ENCODE data around the gene NEDD4L.
"Not testable (repeated sequence)": the region's sequence is repeated elsewhere in the genome, so short reads cannot be mapped to it uniquely, and the experiment has no call there.

The NEDD4L gene

DNA sequence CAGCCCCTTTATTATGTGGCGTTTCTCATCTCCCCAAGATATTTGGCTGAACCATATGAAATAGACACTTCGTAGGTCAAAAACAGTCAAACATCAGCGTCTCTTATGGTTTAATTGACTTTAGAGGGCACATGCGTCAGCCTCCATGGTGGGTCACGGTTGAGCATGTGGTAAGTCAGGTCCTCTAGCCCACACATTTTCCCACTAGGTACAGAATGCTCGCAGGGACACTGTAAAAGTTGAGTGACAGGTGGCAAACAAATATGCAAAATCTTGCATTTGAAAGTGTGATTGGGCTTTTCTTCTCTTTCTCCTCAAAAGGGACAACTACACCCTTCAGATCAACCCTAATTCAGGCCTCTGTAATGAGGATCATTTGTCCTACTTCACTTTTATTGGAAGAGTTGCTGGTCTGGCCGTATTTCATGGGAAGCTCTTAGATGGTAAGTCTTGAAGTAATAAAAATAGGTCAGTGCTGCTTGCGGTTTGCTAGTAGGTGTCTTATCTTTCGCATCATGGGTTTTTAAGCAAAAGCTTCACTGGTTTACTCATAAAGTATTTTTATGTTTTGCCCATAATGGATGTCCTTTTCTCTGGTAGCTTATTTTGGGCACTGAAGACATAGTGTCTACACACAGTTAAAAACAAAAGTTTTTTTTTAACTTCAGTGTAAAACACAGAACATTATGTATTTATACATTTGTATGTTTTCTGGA is 323.6 kb downstream of the NEDD4L start:
- H3K4me3 ChIP-seq (ENCODE audit: low read length) = no peak overlapping the region

DNA sequence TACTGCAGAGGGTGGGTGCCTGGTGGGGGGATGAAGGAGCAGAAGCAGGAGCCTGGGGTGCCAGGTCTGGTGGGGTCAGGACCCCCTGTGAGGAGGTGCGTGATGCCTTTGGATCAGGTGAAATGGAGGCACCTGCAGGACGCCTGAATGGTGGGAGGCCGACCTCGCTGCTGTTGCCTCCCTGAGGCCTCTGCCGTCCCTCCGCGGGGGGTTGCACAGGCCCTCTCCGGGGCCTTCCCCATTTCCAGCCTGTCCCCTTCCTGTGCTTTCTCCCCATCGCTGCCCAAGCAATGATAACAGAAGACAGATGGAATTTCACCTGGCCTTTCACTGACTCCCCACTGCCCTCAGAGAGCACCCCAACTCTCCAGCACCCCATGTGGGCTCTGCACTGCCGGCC is 325.6 kb downstream of the NEDD4L start:
- TF ChIP-seq ZNF274 (IDR thresholded peaks at IDR 0.05; ENCODE audit: low read depth, low read length) = no peak
- no peak overlapping the region for H3K4me3 ChIP-seq (ENCODE audit: low read length)

More for the DNA sequence above, 323.6 kb downstream of the NEDD4L start:
- no peak for TF ChIP-seq ZNF274 (IDR thresholded peaks at IDR 0.05; ENCODE audit: low read depth, low read length)

DNA sequence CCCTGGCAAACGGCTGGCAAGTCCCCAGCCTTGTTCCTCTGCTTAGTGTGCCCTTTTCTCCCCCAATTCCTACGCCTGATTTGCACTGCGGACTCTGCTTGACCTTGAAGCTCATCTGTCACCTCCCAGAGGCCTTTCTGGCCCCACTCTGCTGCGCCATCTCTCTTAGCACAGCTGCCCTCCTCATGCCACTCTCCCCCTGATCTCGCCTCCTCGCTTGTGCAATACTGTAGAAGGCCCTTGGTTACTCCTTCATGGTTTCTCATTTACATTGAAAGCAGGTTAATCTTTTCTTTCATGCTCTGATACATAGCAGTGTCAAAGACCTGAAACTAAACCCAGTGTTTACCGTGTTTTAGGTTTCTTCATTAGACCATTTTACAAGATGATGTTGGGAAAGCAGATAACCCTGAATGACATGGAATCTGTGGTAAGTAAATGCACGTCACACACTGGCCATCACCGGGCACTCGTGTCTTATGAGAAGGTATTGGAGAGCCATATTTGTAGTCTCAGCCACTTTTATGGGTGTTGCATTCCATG is 326.1 kb downstream of the NEDD4L start:
- H3K4me3 ChIP-seq (ENCODE audit: low read length) = no peak overlapping the region
- no peak for TF ChIP-seq ZNF274 (IDR thresholded peaks at IDR 0.05; ENCODE audit: low read depth, low read length)

DNA sequence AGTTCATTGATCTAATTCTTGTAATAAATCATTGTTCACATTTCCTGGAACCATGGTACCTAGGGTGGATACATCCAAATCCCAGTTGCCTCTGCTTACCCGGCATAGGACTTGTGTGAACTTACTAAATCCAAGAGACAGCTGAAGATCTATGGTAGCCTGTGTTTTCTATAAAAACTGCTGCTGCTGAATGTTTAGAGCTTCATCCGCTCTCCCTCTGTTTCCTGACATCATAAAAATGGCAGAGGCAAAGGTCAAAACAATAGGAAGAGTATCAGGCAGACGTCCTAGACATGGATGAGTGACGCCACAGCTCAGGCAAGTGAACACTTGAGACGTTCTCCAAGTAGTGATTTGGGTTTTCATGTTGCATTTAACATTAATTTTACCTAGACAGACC is 326.6 kb downstream of the NEDD4L start:
- H3K4me3 ChIP-seq (ENCODE audit: low read length) = no peak overlapping the region
- no peak for TF ChIP-seq ZNF274 (IDR thresholded peaks at IDR 0.05; ENCODE audit: low read depth, low read length)

DNA sequence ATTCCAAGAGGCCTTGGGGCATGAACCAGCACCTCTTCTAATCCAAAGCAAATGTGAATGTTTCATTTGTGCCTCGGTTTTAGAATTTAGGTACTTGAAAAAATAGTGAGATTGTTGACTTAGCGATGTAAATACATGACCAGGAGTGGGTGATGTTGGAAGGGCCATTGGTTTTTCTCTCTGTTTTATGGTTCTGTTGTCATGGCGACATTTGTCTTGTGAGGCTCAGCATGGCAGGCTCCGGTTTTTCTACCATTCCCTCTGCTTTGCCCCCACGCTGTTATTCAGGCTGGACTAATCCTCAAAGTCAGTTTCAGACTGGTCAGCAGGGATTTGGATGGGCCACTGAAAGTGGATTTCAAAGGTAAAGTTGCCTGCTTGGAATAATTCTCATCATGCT is 329.5 kb downstream of the NEDD4L start:
- no peak overlapping the region for H3K4me3 ChIP-seq (ENCODE audit: low read length)
- TF ChIP-seq ZNF274 (IDR thresholded peaks at IDR 0.05; ENCODE audit: low read depth, low read length) = no peak

DNA sequence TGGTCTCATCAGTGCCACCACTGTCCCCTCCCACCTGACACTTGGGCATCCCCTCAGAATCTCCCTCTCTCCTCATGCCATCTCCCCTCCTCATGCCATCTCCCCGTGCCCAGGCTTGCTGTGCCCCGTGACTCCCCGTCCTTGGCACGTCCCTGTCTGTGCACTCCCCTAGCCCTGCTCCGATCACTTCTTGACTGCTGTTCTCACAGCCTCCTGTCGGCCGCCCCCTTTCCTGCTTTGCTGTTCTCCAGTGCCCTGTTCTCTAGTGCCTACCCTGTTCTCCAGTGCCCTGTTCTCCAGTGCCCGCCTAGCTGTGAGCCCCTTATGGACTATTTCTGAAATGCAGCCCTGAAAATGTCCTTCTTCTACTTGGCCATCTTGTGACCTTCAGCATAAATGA is 331.0 kb downstream of the NEDD4L start:
- TF ChIP-seq ZNF274 (IDR thresholded peaks at IDR 0.05; ENCODE audit: low read depth, low read length) = no peak
- H3K4me3 ChIP-seq (ENCODE audit: low read length) = no peak overlapping the region

DNA sequence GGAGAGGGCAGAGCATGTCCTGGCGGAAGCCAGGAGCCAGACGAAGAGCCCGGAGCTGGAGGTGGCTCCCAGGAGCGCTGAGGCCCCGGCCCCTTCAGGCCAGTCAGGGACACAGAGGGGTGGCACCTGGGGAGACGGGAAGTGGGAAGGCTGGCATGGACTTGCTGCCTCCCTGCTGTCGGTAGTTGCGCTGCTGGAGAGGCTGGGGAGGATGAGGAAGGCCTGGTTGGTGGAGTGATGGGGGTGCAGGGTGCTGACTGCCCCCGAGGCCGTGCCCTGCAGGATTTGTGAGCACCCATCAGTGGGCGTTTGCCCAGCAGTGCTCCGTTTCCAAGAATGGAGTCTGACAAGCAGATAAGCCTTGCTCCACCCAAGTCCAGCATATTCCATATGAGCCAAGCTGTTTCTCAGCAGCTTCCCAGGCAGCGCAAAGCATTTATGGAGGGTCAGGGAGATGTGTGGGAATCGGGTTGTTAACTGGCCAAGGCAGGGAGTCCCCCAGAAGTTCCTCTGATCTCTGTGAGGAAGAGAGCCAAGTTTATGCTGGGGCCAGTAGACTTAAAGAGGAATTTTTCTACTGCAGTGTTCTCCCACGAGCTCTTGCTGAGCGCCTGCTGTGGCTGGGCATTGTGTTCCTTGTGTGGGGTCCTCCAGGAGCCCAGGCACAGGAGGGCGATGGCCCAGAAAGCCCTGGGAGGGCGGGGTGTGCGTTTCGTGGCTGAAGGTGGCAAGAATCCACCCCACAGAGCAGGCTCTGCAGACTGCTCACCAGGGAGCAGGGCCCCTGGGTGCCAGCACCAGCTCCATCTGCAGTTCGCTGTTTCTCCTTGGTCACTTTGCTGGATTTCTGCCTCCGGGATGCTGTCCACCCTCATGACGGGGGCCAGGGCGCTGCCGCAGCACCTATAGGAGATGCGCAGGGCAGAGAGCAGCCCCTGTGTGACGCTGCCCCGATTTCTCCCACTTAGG is 334.7 kb downstream of the NEDD4L start:
- TF ChIP-seq ZNF274 (IDR thresholded peaks at IDR 0.05; ENCODE audit: low read depth, low read length) = no peak
- H3K4me3 ChIP-seq (ENCODE audit: low read length) = no peak overlapping the region

DNA sequence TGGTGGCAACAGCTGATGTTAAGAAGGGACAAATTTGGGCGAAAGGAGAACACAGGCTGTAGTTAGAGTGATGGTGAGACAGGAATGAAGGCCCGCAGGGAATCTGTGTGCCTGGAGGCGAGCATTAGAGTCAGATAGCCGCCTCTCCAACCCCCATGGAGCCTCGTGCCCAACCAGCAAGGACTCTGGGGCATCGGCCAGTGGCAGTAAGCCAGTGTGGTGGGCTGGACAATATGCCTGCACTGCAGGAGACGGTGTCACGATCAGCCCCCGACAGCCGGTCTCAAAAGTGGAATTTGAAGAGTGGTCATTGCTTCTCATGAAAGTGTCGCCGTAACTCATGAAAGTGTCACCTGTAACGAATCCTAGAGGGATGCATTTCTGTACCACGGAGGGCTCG is 335.4 kb downstream of the NEDD4L start:
- no peak for TF ChIP-seq ZNF274 (IDR thresholded peaks at IDR 0.05; ENCODE audit: low read depth, low read length)
- no peak overlapping the region for H3K4me3 ChIP-seq (ENCODE audit: low read length)

DNA sequence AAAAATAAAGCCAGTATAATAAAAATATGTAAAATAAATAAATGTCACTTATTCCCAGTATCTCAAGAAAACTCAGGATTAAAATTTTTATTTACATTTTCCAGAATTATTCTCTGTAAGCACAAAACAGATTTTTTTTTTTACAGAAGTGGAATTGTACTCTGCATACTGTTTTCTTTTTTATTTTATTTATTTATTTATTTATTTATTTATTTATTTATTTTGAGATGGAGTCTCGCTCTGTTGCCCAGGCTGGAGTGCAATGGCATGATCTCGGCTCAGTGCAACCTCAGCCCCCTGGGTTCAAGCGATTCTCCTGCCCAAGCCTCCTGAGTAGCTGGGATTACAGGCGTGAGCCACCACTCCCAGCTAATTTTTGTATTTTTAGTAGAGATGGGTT is 336.1 kb downstream of the NEDD4L start:
- H3K4me3 ChIP-seq (ENCODE audit: low read length) = not testable (repeated sequence)

DNA sequence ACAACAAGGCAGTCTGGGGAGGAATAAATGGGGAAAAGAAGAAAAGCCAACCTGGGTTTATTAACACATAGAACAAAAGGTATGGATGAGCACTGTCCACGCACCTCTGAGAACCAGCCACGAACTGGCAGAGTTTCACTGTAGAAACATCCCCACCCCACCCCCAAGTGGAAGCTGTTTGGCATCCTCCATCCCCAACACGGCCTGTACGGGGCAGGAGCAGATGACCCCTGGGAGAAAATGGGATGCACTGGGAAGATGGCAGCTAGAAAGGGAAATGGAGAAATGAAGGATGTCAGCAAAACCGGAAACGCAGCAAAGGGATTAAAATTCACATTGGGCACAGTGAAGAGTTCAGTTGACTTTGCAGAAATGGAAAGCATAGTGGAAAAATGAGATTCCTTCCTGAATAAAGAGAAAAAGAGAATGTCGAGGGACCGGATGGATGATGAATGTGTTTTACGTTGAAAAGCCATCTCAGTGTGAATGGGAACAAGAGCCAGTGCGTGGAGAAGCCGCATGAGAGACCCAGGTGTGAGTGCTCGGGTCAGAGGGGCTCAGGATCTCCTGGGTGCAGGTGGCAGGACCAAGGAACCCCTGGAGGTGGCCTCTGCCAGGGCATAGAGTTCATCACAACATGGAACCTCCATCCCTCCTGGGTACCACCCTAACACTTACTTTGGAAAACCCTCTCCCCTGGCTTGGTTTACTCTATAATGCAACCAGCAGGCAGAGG is 337.8 kb downstream of the NEDD4L start:
- no peak overlapping the region for H3K4me3 ChIP-seq (ENCODE audit: low read length)
- TF ChIP-seq ZNF274 (IDR thresholded peaks at IDR 0.05; ENCODE audit: low read depth, low read length) = no peak

DNA sequence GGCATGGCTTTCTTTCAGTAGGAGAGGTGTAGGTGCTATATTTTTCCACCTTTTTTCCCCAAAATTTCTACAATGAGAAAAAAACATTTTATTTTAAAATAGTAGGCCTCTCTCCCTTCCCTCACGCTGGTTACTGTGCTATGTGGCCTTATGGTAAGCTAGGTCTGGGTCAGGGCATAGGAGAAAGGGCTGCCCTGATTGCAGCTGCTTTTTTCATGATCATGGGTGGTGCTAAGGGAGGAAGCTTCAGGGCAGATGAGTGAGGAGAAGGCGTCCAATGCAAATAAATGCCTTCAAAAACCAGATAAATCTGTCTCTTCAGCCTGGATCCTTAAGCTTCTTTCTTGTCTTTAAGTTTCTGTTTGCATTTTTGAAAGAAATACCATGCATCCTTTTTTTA is 338.4 kb downstream of the NEDD4L start:
- no peak overlapping the region for H3K4me3 ChIP-seq (ENCODE audit: low read length)
- no peak for TF ChIP-seq ZNF274 (IDR thresholded peaks at IDR 0.05; ENCODE audit: low read depth, low read length)

DNA sequence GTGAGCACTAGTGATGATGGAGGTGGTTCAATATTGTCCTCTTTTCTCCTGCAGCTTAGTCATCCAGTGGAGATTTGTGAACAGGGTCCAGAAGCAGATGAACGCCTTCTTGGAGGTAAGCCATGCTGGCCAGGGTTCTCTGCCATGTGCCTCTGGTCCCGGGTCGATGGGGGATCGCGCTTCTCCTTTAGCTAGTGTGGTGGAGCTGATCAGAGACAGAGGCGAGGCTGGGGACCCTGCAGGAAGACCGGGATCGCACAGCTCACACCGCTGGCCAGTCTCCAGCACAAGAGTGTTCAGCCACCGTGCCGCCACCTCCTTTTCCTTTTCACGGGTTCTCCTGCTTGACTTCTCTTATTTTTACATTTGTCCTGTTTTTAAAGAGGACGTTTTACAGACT is 341.4 kb downstream of the NEDD4L start:
- no peak for TF ChIP-seq ZNF274 (IDR thresholded peaks at IDR 0.05; ENCODE audit: low read depth, low read length)
- H3K4me3 ChIP-seq (ENCODE audit: low read length) = no peak overlapping the region

DNA sequence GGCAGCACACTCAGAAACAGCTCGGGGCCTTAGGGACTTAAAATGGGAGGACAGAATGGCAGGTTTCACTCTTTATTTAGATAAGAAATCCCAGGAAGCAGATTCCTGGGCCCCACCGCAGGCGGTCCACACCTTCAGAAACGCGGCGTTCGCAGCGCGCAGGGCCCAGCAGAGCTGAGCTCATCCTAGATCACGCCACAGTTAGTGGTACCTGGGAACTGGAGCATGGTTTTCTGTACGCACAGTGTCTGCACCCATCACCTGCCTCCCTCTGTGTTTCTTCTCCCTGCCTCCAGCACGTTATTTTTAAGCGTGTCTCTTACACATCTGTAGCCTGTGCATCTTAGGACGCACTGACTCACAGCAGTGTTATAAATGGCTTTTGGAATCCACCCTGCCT is 342.8 kb downstream of the NEDD4L start:
- no peak overlapping the region for H3K4me3 ChIP-seq (ENCODE audit: low read length)
- no peak for TF ChIP-seq ZNF274 (IDR thresholded peaks at IDR 0.05; ENCODE audit: low read depth, low read length)

DNA sequence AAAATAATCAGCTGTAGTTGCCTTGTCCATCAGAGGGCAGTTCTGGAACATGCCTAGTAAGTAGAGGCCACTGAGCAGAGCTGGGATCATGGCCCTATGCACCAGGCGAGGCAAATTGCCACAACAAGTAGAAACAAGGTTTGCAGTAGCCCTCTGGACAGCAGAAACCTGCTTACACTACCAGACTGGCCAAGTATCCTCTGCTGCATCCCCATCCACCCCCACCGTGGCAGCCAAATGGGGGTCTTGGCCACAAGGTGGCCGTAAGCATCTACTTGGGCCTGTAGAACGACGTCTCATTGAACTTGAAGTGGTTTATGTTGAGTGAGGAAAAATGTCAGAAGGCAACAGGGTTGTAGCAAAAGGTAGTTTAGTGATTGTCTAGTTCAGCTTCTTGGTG is 343.7 kb downstream of the NEDD4L start:
- TF ChIP-seq ZNF274 (IDR thresholded peaks at IDR 0.05; ENCODE audit: low read depth, low read length) = no peak
- no peak overlapping the region for H3K4me3 ChIP-seq (ENCODE audit: low read length)

All from GM08714 (cell line).